HepG2 (cell line): ENCODE data around the gene GLRA3. TPM values are rescaled to one million over a fixed set of nuclear protein-coding genes. Genes with fewer than 3 reads are reported as not detected.

Experiments used
- ATAC-seq: fragments of 200-7000 bp; cut with Tn5 transposase; 3 replicates; pipeline ENCODE4 v1.9.1; 2020; ENCODE audit warnings: mild to moderate bottlenecking, moderate library complexity
- BruUV-seq: library from RNA; stranded (reverse); fragments of 400-500 nt; replicated peaks from 2 replicates; lab custom pipeline; 2021; lab: Mats Ljungman, UMichigan
- CTCF ChIA-PET: fragments of 300-600 bp; formaldehyde crosslinking; extraction: SDS; loops from one replicate; lab custom pipeline; 2021; ENCODE audit warnings: low total read pairs, inconsistent platforms, low intra/inter-chr PET ratio; lab: Yijun Ruan, JAX
- POLR2A ChIA-PET: fragments of 350-600 bp; sonication (Branson Sonifier 250); formaldehyde crosslinking; loops from one replicate; lab custom pipeline; 2020; ENCODE audit warnings: antibody characterized with exemption, inconsistent platforms; lab: Yijun Ruan, JAX
- DNase-seq: peaks from one replicate; pipeline ENCODE4 v3.0.0-alpha.2; 2015; ENCODE audit warnings: low spot score
- FAIRE-seq: peaks from 3 replicates; lab custom pipeline; 2011; peaks lifted over from hg19 to GRCh38; lab: Jason Lieb, UNC
- H2AFZ ChIP-seq: one replicate; pipeline ENCODE4 v1.6.1; 2011; ENCODE audit warnings: low read length, inconsistent platforms
- H3K27ac ChIP-seq: fragments of 300-600 bp; 3 replicates; pipeline ENCODE4 v1.8.0; 2011; ENCODE audit warnings: mixed run types, mild to moderate bottlenecking, mixed read lengths, low read length, inconsistent platforms; ENCODE audit not compliant: insufficient read depth; ENCODE audit errors: extremely low read length
- H3K27me3 ChIP-seq, 2 experiments: fragments of 200-600 bp in 1 of 2; 2 replicates in 1 of 2; 3 replicates in 1 of 2; pipeline versions ENCODE4 v1.6.0 to v1.8.0; 2011; ENCODE audit warnings: low read length in 2 of 2, mild to moderate bottlenecking in 2 of 2, moderate library complexity in 2 of 2, inconsistent platforms in 1 of 2; ENCODE audit not compliant: insufficient read depth in 2 of 2, control insufficient read depth in 1 of 2
- H3K36me3 ChIP-seq, 2 experiments: fragments of 200-600 bp in 1 of 2; replicated peaks in 1 of 2; 2 replicates in 1 of 2; 3 replicates in 1 of 2; pipeline versions ENCODE4 v1.5.1 to v1.8.0; 2011; ENCODE audit warnings: low read length in 2 of 2, inconsistent platforms in 1 of 2; ENCODE audit not compliant: insufficient read depth in 2 of 2, control insufficient read depth in 1 of 2
- H3K4me1 ChIP-seq: 2 replicates; pipeline ENCODE4 v1.5.1; 2012; ENCODE audit warnings: low read length, inconsistent platforms; ENCODE audit not compliant: insufficient read depth
- H3K4me2 ChIP-seq: 2 replicates; pipeline ENCODE4 v1.6.0; 2011; ENCODE audit warnings: low read depth, low read length, inconsistent platforms
- H3K4me3 ChIP-seq, 3 experiments: fragments of 200-600 bp in 1 of 3; sonication (generic), shearing (Covaris generic) in 1 of 3; replicated peaks in 1 of 3; 2 replicates each; pipeline ENCODE4 v1.5.1; 2011 to 2016; ENCODE audit warnings: low read length in 3 of 3, inconsistent platforms in 2 of 3, low read depth in 2 of 3, mild to moderate bottlenecking in 2 of 3, control low read depth in 1 of 3, mixed read lengths in 1 of 3; ENCODE audit not compliant: insufficient read depth in 1 of 3
- H3K79me2 ChIP-seq: one replicate; pipeline ENCODE4 v1.6.1; 2011; ENCODE audit warnings: low read length, inconsistent platforms; ENCODE audit not compliant: insufficient read depth
- H3K9ac ChIP-seq: 2 replicates; pipeline ENCODE4 v1.6.0; 2011; ENCODE audit warnings: mild to moderate bottlenecking, low read depth, low read length, inconsistent platforms; ENCODE audit not compliant: insufficient read depth
- H3K9me3 ChIP-seq: 2 replicates; pipeline ENCODE4 v1.5.1; 2012; ENCODE audit warnings: mild to moderate bottlenecking, low read length
- H4K20me1 ChIP-seq: 2 replicates; pipeline ENCODE4 v1.6.0; 2011; ENCODE audit warnings: inconsistent platforms, mild to moderate bottlenecking, low read length, moderate library complexity; ENCODE audit not compliant: insufficient read depth
- ATM ChIP-seq: fragments of 450-650 bp; IDR thresholded peaks from 2 replicates; pipeline ENCODE4 v1.7.1; 2017; ENCODE audit warnings: mild to moderate bottlenecking, borderline replicate concordance
- SP5 ChIP-seq: IDR thresholded peaks from 2 replicates; pipeline ENCODE4 v1.6.1; 2016; ENCODE audit warnings: low read depth, borderline replicate concordance
- ZNF160 ChIP-seq: sonication (generic); formaldehyde crosslinking; IDR thresholded peaks from 2 replicates; pipeline ENCODE4 v1.8.0; 2022; ENCODE audit warnings: mild to moderate bottlenecking, inconsistent platforms, missing genetic modification reagents
- ZNF687 ChIP-seq: sonication (generic); formaldehyde crosslinking; IDR thresholded peaks from 2 replicates; pipeline ENCODE4 v1.5.1; 2020; ENCODE audit warnings: mild to moderate bottlenecking, missing genetic modification reagents, moderate library complexity
- WGBS: methylation state at CpG from one replicate; pipeline ENCODE4 v1.1.6; 2017; ENCODE audit warnings: low lambda C conversion rate; 5-methylcytosine and 5-hydroxymethylcytosine counted together
- in situ Hi-C: cut with HindIII; loops from 2 replicates; pipeline ENCODE4 v1.10.0; 2017; ENCODE audit warnings: low pct_unique_long_range_greater_than_20kb; ENCODE audit not compliant: extremely low pct_ligation_motif_present
- intact Hi-C: fragments of 100-400 bp; cut with micrococcal nuclease; formaldehyde crosslinking; loops from one replicate; pipeline ENCODE4 v1.10.0; 2022; ENCODE audit not compliant: unreplicated experiment
- polyA plus RNA-seq, 8 experiments: library from polyadenylated mRNA; depleted of rRNA in 3 of 8; stranded (reverse) in 7 of 8; unstranded in 1 of 8; fragments of >200 nt; fragmentation: Illumina TruSeq in 4 of 8; extraction: Trizol in 4 of 8; gene quantifications; 2 replicates each; pipeline versions ENCODE4 v1.2.1 to v1.2.3, GENCODE V29; 2011 to 2016; ENCODE audit warnings: low read depth in 4 of 8, missing spikeins in 1 of 8, mixed read lengths in 1 of 8; ENCODE audit not compliant: insufficient read depth in 1 of 8
- total RNA-seq, 5 experiments: library from RNA; depleted of rRNA; stranded (reverse); fragments of >200 nt; fragmentation: Illumina TruSeq; extraction: Trizol; gene quantifications; 2 replicates each; pipeline ENCODE4 v1.2.3, GENCODE V29; 2016; ENCODE audit warnings: low read depth in 1 of 5

The GLRA3 gene
- total and polyA plus RNA-seq, 2 of the 13 experiments (the other 11 are each of a cell fraction or from before 2014, with no cell fraction given): not detected

GRCh38 chr4:174674305-174674840, 154.7 kb downstream of the GLRA3 start:
- no peak for ATAC-seq
- POLR2A ChIA-PET: no interaction called here
- no peak for DNase-seq

More at GRCh38 chr4:174674305-174674840, 154.7 kb downstream of the GLRA3 start:
- H3K79me2 ChIP-seq: no peaks in the 10 kb centered on the region
- CTCF ChIA-PET: no interaction called here
- intact Hi-C loops: no loop called here
- no peak overlapping the region for H3K9ac ChIP-seq
- no TSS peak for BruUV-seq
- H3K4me2 ChIP-seq: no peak overlapping the region
- 0% methylated on average over 1 of the region's 1 CpG for WGBS
- TF ChIP-seq SP5 (CRISPR knock-in tag) (no peak), ATM (no peak), ZNF160 (CRISPR knock-in tag) (no peak), ZNF687 (no peak)
- H3K27me3 ChIP-seq: no peaks in the 10 kb centered on the region
- no peaks in the 10 kb centered on the region for H3K9me3 ChIP-seq
- H3K4me1 ChIP-seq: no peaks in the 10 kb centered on the region
- no peak overlapping the region for H2AFZ ChIP-seq
- H3K27ac ChIP-seq: no peak overlapping the region
- FAIRE-seq: no peak
- no peaks in the 10 kb centered on the region for H4K20me1 ChIP-seq
- in situ Hi-C loops: no loop called here
- H3K4me3 ChIP-seq: no peak overlapping the region
- no peaks in the 10 kb centered on the region for H3K36me3 ChIP-seq
